A673 (cell line): ENCODE measurements around the gene INPP4A. TPM values are rescaled to one million over a fixed set of nuclear protein-coding genes. Genes with fewer than 3 reads are reported as not detected.

ENCODE experiments used
- BruUV-seq: library from RNA; stranded (reverse); fragments of 400-500 nt; replicated peaks from 2 replicates; lab custom pipeline; 2021; lab: Mats Ljungman, UMichigan
- CTCF ChIA-PET: fragments of 300-600 bp; sonication (Branson Sonifier 250); formaldehyde crosslinking; loops from one replicate; lab custom pipeline; 2022; ENCODE audit warnings: antibody characterized with exemption; lab: Charles Lee
- POLR2A ChIA-PET: fragments of 300-600 bp; sonication (Branson Sonifier 250); formaldehyde crosslinking; loops from one replicate; lab custom pipeline; 2022; ENCODE audit warnings: antibody characterized with exemption; ENCODE audit not compliant: low non-redundant PET; lab: Charles Lee
- DNase-seq: peaks from one replicate; pipeline ENCODE4 v3.0.0-alpha.2; 2015; ENCODE audit warnings: low spot score
- H3K27ac ChIP-seq: fragments of 200-600 bp; sonication (generic); 2 replicates; pipeline ENCODE4 v1.5.1; 2016; ENCODE audit warnings: mixed run types, low read depth, mild to moderate bottlenecking, mixed read lengths, antibody characterized with exemption, low read length; ENCODE audit not compliant: poor library complexity, severe bottlenecking
- H3K27me3 ChIP-seq: fragments of 200-600 bp; sonication (generic); replicated peaks from 2 replicates; pipeline ENCODE4 v1.6.1; 2017; ENCODE audit warnings: mixed run types, low read depth, mild to moderate bottlenecking, mixed read lengths, antibody characterized with exemption, low read length; ENCODE audit not compliant: insufficient read depth, poor library complexity
- H3K36me3 ChIP-seq: fragments of 200-600 bp; sonication (generic); 2 replicates; pipeline ENCODE4 v1.6.1; 2016; ENCODE audit warnings: mixed run types, mild to moderate bottlenecking, mixed read lengths, antibody characterized with exemption, low read length; ENCODE audit not compliant: insufficient read depth, poor library complexity, severe bottlenecking
- H3K4me1 ChIP-seq: fragments of 200-600 bp; sonication (generic); 2 replicates; pipeline ENCODE4 v1.6.1; 2017; ENCODE audit warnings: mixed run types, mild to moderate bottlenecking, mixed read lengths, antibody characterized with exemption, low read length; ENCODE audit not compliant: insufficient read depth, poor library complexity, severe bottlenecking
- H3K4me3 ChIP-seq: fragments of 200-600 bp; sonication (generic); 2 replicates; pipeline ENCODE4 v1.5.1; 2016; ENCODE audit warnings: low read depth, mixed run types, mild to moderate bottlenecking, mixed read lengths, low read length; ENCODE audit not compliant: poor library complexity, severe bottlenecking
- H3K9me3 ChIP-seq: fragments of 200-600 bp; sonication (generic); 2 replicates; pipeline ENCODE4 v1.6.1; 2016; ENCODE audit warnings: mixed run types, low read depth, mild to moderate bottlenecking, mixed read lengths, antibody characterized with exemption, low read length; ENCODE audit not compliant: poor library complexity, severe bottlenecking
- EZH2 ChIP-seq: fragments of 200-600 bp; sonication (generic); IDR thresholded peaks from 2 replicates; pipeline ENCODE4 v1.6.1; 2017; ENCODE audit warnings: borderline replicate concordance, low read depth, mild to moderate bottlenecking, mixed read lengths, antibody characterized with exemption, low read length; ENCODE audit not compliant: poor library complexity, severe bottlenecking
- intact Hi-C: fragments of 100-400 bp; cut with micrococcal nuclease; formaldehyde crosslinking; loops from one replicate; pipeline ENCODE4 v1.10.0; 2022; ENCODE audit not compliant: unreplicated experiment
- total RNA-seq: library from RNA; stranded (reverse); gene quantifications from 2 replicates; pipeline ENCODE4 v1.2.3, GENCODE V29; 2021
- TF ChIP-seq, protein P1 (sequence below): fragments of 300-800, 200-600 bp; sonication (generic); conservative IDR thresholded peaks from 2 replicates; pipeline ENCODE4 v1.5.1; 2017; ENCODE audit warnings: low read depth, mild to moderate bottlenecking, antibody characterized with exemption, low read length, moderate library complexity, mixed read lengths

INPP4A gene
- total RNA-seq, 1 experiment from 2014 or later = 33.5 TPM

- no peak for TF ChIP-seq EZH2
- TF ChIP-seq, protein P1, sequence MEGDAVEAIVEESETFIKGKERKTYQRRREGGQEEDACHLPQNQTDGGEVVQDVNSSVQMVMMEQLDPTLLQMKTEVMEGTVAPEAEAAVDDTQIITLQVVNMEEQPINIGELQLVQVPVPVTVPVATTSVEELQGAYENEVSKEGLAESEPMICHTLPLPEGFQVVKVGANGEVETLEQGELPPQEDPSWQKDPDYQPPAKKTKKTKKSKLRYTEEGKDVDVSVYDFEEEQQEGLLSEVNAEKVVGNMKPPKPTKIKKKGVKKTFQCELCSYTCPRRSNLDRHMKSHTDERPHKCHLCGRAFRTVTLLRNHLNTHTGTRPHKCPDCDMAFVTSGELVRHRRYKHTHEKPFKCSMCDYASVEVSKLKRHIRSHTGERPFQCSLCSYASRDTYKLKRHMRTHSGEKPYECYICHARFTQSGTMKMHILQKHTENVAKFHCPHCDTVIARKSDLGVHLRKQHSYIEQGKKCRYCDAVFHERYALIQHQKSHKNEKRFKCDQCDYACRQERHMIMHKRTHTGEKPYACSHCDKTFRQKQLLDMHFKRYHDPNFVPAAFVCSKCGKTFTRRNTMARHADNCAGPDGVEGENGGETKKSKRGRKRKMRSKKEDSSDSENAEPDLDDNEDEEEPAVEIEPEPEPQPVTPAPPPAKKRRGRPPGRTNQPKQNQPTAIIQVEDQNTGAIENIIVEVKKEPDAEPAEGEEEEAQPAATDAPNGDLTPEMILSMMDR = no peak
- H3K27me3 ChIP-seq = no peaks in the 10 kb centered on the region
- H3K27ac ChIP-seq = no peak overlapping the region
- intact Hi-C loops = no loop called here
- H3K4me1 ChIP-seq = no peaks in the 10 kb centered on the region
- CTCF ChIA-PET = no interaction called here
- POLR2A ChIA-PET = no interaction called here
- no peak for DNase-seq
- H3K36me3 ChIP-seq = peaks cover 19% of the 10 kb centered on the region
- BruUV-seq = no TSS peak
- H3K9me3 ChIP-seq = no peaks in the 10 kb centered on the region
- no peak overlapping the region for H3K4me3 ChIP-seq
Measured at GRCh38 chr2:98548920-98549818, 104.5 kb downstream of the INPP4A start.

- Histone ChIP-seq H3K9me3 (no peaks in the 10 kb centered on the region), H3K4me3 (no peak overlapping the region), H3K36me3 (peaks cover 19% of the 10 kb centered on the region), H3K27ac (no peak overlapping the region), H3K4me1 (no peaks in the 10 kb centered on the region), H3K27me3 (no peaks in the 10 kb centered on the region)
- TF ChIP-seq, protein P1 = no peak
- TF ChIP-seq EZH2 = no peak
- ChIA-PET POLR2A (no interaction called here), CTCF (no interaction called here)
- intact Hi-C loops = no loop called here
- no TSS peak for BruUV-seq
- no peak for DNase-seq
Measured at GRCh38 chr2:98550165-98550564, 105.5 kb downstream of the INPP4A start.

DNA sequence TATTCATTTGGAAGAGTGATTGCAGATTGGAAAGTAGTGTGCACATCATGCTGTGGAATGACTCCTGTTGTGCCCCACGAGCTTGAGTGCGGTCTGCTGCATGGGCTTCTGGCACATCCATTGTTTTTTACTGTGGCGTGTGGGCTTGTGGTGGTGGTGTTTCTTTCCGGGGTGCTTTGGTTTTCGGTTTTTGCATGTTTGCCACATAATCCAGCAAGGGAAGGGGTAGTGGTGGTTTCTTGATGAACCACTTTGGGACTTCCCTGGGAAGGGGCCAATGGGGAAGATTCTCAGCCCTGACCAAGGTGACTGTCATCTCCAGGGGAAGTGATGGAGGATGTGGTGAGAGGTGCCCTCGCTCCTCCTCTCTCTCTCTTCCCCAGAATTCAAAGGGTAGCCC, 106.7 kb downstream of the INPP4A start:
- CTCF ChIA-PET = no interaction called here
- H3K9me3 ChIP-seq = no peaks in the 10 kb centered on the region
- H3K36me3 ChIP-seq = peaks cover 17% of the 10 kb centered on the region
- H3K27me3 ChIP-seq = no peaks in the 10 kb centered on the region
- DNase-seq = no peak
- intact Hi-C loops = no loop called here
- no peak overlapping the region for H3K27ac ChIP-seq
- TF ChIP-seq EZH2 = no peak
- TF ChIP-seq, protein P1 = no peak
- POLR2A ChIA-PET = no interaction called here
- BruUV-seq = no TSS peak
- H3K4me1 ChIP-seq = no peaks in the 10 kb centered on the region
- H3K4me3 ChIP-seq = no peak overlapping the region
